Suprapubic skin (tissue), 4 donors: ENCODE measurements around the gene IGFBP7.

Experiments
- EP300 ChIP-seq: sonication (generic); formaldehyde crosslinking; IDR thresholded peaks from one replicate; pipeline ENCODE4 v1.6.1; 2017; ENCODE audit warnings: antibody characterized with exemption
- POLR2A ChIP-seq, 2 donors: fragments of 450-650 bp; IDR thresholded peaks; one replicate each; pipeline ENCODE4 v1.6.1; 2017; ENCODE audit warnings: antibody characterized with exemption in 2 of 2, mild to moderate bottlenecking in 2 of 2, moderate library complexity in 2 of 2
- POLR2AphosphoS5 ChIP-seq, 3 donors: sonication (generic); formaldehyde crosslinking; IDR thresholded peaks; one replicate each; pipeline ENCODE4 v1.6.1; 2017; ENCODE audit warnings: antibody characterized with exemption in 3 of 3
- TF ChIP-seq, protein P1 (sequence below), 2 donors: fragments of 200-600 bp in 1 of 2; fragments of 450-650 bp in 1 of 2; sonication (generic) in 1 of 2; IDR thresholded peaks; one replicate each; pipeline ENCODE4 v1.5.1; 2016 to 2019; ENCODE audit warnings: antibody characterized with exemption in 2 of 2, mild to moderate bottlenecking in 1 of 2, moderate library complexity in 1 of 2

DNA sequence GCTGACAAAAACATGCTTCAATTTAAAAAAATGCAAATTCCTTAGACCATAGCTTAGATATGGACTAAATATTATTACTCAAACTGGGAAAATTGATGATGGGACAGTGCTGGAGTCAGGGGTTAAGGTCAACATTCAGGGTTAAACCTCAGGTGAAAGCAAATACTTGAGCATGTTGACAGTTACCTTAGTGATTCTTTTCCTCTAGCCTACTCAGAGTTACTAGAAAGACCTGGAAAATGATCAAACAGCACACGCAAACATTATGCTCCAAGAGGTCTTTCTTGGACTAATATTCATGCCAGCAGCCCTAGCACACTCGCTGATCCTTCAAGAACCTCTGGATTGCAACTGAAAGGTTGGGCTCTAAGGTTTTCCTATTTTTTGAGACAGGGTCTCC, 10.8 kb downstream of the IGFBP7 start:
- TF ChIP-seq, protein P1, sequence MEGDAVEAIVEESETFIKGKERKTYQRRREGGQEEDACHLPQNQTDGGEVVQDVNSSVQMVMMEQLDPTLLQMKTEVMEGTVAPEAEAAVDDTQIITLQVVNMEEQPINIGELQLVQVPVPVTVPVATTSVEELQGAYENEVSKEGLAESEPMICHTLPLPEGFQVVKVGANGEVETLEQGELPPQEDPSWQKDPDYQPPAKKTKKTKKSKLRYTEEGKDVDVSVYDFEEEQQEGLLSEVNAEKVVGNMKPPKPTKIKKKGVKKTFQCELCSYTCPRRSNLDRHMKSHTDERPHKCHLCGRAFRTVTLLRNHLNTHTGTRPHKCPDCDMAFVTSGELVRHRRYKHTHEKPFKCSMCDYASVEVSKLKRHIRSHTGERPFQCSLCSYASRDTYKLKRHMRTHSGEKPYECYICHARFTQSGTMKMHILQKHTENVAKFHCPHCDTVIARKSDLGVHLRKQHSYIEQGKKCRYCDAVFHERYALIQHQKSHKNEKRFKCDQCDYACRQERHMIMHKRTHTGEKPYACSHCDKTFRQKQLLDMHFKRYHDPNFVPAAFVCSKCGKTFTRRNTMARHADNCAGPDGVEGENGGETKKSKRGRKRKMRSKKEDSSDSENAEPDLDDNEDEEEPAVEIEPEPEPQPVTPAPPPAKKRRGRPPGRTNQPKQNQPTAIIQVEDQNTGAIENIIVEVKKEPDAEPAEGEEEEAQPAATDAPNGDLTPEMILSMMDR (IDR thresholded peaks at IDR 0.05) = no peak
- no peak for TF ChIP-seq EP300
- TF ChIP-seq POLR2AphosphoS5 (IDR thresholded peaks at IDR 0.05) = no peak
- TF ChIP-seq POLR2A (IDR thresholded peaks at IDR 0.05) = no peak
